ENCODE measurements around the gene GOT1. TPM values are rescaled to one million over a fixed set of nuclear protein-coding genes. Genes with fewer than 3 reads are reported as not detected.

The GOT1 gene
- total and polyA plus RNA-seq, 2 of the 8 experiments (the other 6 are each of a cell fraction or from before 2014, with no cell fraction given), result 16.7 to 47.0 TPM

DNA sequence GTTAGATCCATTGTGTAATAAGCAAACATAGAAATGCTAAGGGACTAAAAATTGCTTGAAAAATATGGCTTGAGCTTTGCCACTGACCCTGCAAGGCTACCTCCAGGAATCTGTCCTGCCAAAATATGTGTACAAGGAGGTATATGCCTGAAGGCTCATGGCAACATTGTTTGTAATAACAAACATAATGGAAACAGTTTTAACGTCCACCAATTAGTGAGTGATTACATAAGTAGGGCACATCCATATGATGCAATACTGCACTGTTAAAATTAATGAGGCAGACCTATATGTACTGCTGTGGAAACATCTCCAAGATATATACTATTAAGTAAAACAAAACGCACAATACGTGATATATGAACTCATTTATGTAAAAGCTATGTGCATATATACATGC lies 13.1 kb upstream of the GOT1 start (continued):
- TF ChIP-seq, protein P1, sequence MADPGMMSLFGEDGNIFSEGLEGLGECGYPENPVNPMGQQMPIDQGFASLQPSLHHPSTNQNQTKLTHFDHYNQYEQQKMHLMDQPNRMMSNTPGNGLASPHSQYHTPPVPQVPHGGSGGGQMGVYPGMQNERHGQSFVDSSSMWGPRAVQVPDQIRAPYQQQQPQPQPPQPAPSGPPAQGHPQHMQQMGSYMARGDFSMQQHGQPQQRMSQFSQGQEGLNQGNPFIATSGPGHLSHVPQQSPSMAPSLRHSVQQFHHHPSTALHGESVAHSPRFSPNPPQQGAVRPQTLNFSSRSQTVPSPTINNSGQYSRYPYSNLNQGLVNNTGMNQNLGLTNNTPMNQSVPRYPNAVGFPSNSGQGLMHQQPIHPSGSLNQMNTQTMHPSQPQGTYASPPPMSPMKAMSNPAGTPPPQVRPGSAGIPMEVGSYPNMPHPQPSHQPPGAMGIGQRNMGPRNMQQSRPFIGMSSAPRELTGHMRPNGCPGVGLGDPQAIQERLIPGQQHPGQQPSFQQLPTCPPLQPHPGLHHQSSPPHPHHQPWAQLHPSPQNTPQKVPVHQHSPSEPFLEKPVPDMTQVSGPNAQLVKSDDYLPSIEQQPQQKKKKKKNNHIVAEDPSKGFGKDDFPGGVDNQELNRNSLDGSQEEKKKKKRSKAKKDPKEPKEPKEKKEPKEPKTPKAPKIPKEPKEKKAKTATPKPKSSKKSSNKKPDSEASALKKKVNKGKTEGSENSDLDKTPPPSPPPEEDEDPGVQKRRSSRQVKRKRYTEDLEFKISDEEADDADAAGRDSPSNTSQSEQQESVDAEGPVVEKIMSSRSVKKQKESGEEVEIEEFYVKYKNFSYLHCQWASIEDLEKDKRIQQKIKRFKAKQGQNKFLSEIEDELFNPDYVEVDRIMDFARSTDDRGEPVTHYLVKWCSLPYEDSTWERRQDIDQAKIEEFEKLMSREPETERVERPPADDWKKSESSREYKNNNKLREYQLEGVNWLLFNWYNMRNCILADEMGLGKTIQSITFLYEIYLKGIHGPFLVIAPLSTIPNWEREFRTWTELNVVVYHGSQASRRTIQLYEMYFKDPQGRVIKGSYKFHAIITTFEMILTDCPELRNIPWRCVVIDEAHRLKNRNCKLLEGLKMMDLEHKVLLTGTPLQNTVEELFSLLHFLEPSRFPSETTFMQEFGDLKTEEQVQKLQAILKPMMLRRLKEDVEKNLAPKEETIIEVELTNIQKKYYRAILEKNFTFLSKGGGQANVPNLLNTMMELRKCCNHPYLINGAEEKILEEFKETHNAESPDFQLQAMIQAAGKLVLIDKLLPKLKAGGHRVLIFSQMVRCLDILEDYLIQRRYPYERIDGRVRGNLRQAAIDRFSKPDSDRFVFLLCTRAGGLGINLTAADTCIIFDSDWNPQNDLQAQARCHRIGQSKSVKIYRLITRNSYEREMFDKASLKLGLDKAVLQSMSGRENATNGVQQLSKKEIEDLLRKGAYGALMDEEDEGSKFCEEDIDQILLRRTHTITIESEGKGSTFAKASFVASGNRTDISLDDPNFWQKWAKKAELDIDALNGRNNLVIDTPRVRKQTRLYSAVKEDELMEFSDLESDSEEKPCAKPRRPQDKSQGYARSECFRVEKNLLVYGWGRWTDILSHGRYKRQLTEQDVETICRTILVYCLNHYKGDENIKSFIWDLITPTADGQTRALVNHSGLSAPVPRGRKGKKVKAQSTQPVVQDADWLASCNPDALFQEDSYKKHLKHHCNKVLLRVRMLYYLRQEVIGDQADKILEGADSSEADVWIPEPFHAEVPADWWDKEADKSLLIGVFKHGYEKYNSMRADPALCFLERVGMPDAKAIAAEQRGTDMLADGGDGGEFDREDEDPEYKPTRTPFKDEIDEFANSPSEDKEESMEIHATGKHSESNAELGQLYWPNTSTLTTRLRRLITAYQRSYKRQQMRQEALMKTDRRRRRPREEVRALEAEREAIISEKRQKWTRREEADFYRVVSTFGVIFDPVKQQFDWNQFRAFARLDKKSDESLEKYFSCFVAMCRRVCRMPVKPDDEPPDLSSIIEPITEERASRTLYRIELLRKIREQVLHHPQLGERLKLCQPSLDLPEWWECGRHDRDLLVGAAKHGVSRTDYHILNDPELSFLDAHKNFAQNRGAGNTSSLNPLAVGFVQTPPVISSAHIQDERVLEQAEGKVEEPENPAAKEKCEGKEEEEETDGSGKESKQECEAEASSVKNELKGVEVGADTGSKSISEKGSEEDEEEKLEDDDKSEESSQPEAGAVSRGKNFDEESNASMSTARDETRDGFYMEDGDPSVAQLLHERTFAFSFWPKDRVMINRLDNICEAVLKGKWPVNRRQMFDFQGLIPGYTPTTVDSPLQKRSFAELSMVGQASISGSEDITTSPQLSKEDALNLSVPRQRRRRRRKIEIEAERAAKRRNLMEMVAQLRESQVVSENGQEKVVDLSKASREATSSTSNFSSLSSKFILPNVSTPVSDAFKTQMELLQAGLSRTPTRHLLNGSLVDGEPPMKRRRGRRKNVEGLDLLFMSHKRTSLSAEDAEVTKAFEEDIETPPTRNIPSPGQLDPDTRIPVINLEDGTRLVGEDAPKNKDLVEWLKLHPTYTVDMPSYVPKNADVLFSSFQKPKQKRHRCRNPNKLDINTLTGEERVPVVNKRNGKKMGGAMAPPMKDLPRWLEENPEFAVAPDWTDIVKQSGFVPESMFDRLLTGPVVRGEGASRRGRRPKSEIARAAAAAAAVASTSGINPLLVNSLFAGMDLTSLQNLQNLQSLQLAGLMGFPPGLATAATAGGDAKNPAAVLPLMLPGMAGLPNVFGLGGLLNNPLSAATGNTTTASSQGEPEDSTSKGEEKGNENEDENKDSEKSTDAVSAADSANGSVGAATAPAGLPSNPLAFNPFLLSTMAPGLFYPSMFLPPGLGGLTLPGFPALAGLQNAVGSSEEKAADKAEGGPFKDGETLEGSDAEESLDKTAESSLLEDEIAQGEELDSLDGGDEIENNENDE (IDR thresholded peaks at IDR 0.05; ENCODE audit: insufficient replicate concordance, low read length), result no peak
- no peak for TF ChIP-seq TAF7 (optimal IDR thresholded peaks at IDR 0.05; ENCODE audit: borderline replicate concordance, low read depth, low read length)
- TF ChIP-seq SRF (IDR thresholded peaks at IDR 0.05; ENCODE audit: low read depth, low read length), result no peak
- TF ChIP-seq CEBPB (IDR thresholded peaks at IDR 0.05; ENCODE audit: low read depth, low read length), result no peak
- TF ChIP-seq TAF1 (IDR thresholded peaks at IDR 0.05; ENCODE audit: low read depth, low read length), result no peak
- TF ChIP-seq SUZ12 (IDR thresholded peaks at IDR 0.05; ENCODE audit: low read length), result no peak
- no peak for TF ChIP-seq TEAD4 (IDR thresholded peaks at IDR 0.05; ENCODE audit: low read depth, low read length)
- TF ChIP-seq, protein P2, sequence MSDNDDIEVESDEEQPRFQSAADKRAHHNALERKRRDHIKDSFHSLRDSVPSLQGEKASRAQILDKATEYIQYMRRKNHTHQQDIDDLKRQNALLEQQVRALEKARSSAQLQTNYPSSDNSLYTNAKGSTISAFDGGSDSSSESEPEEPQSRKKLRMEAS (IDR thresholded peaks at IDR 0.05), result no peak
- no peak for TF ChIP-seq CHD2 (IDR thresholded peaks at IDR 0.05; ENCODE audit: low read length)
- TF ChIP-seq CHD1 (IDR thresholded peaks at IDR 0.05; ENCODE audit: low read depth, low read length), result no peak

Data from H1 (cell line).